Testis (tissue), 3 donors: Measurements from ENCODE around the gene NECTIN1. TPM values are rescaled to one million over a fixed set of nuclear protein-coding genes. Genes with fewer than 3 reads are reported as not detected.

Experiments used
- DNase-seq: peaks from one replicate; pipeline ENCODE4 v3.0.0-alpha.2; 2019
- H3K27ac ChIP-seq, 2 donors: fragments of 200-600 bp; sonication (generic); one replicate each; pipeline ENCODE4 v1.5.1; 2019
- H3K27me3 ChIP-seq: fragments of 200-600 bp; sonication (generic); one replicate; pipeline ENCODE4 v1.5.1; 2019
- H3K36me3 ChIP-seq: fragments of 200-600 bp; sonication (generic); one replicate; pipeline ENCODE4 v1.5.1; 2017; ENCODE audit warnings: low read depth; ENCODE audit errors: missing control alignments
- H3K4me1 ChIP-seq: fragments of 200-600 bp; sonication (generic); one replicate; pipeline ENCODE4 v1.5.1; 2019
- H3K4me3 ChIP-seq, 2 donors: fragments of 200-600 bp; sonication (generic); one replicate each; pipeline ENCODE4 v1.5.1; 2017 to 2019
- H3K9me3 ChIP-seq: fragments of 200-600 bp; sonication (generic); one replicate; pipeline ENCODE4 v1.5.1; 2017
- CTCF ChIP-seq, 3 experiments: fragments of 450-650 bp in 2 of 3; fragments of 200-600 bp in 1 of 3; sonication (generic) in 1 of 3; IDR thresholded peaks; one replicate each; pipeline ENCODE4 v1.5.1; 2016 to 2019; ENCODE audit warnings: antibody characterized with exemption in 3 of 3, mild to moderate bottlenecking in 2 of 3, moderate library complexity in 1 of 3
- POLR2A ChIP-seq: fragments of 450-650 bp; IDR thresholded peaks from one replicate; pipeline ENCODE4 v1.6.1; 2017; ENCODE audit warnings: antibody characterized with exemption, mild to moderate bottlenecking, moderate library complexity
- WGBS, 2 donors: methylation state at CpG; one replicate each; pipeline ENCODE4 v1.1.5; 2018; 5-methylcytosine and 5-hydroxymethylcytosine counted together
- intact Hi-C: fragments of 100-400 bp; cut with DNase I; formaldehyde crosslinking; loops from one replicate; pipeline ENCODE4 v1.15.1; 2023; ENCODE audit warnings: low total_unique reads
- polyA plus RNA-seq: library from polyadenylated mRNA; stranded (reverse); fragments of 350-450 nt; fragmentation: Illumina TruSeq; extraction: RNeasy Lipid Tissue Mini Kit (QIAGEN cat#74804); gene quantifications from one replicate; pipeline ENCODE4 v1.2.3, GENCODE V29; 2014; ENCODE audit warnings: low read depth, low replicate concordance; ENCODE audit not compliant: insufficient read depth
- total RNA-seq, 2 donors: library from RNA; depleted of rRNA; stranded (reverse); fragments of >200 nt; gene quantifications; one replicate each; pipeline ENCODE4 v1.2.3, GENCODE V29; 2016

NECTIN1 gene
- total and polyA plus RNA-seq, 3 donors from 2014 or later: 5.2 to 5.4 (median 5.2) TPM

- TF ChIP-seq CTCF (IDR thresholded peaks at IDR 0.05) (no peak), POLR2A (no peak)
- H3K4me3 ChIP-seq: no peak overlapping the region
- 89 to 91% methylated on average over 10 of the region's 10 CpGs for WGBS, 2 donors
- no peak overlapping the region for H3K27ac ChIP-seq
- intact Hi-C loops: loop anchor here (10.0 kb wide), 1 partner anchor 449 kb away; no protein-coding TSS in a partner anchor
- H3K36me3 ChIP-seq: no peaks in the 10 kb centered on the region
- no peak for DNase-seq
- H3K9me3 ChIP-seq: no peaks in the 10 kb centered on the region
- no peaks in the 10 kb centered on the region for H3K27me3 ChIP-seq
- H3K4me1 ChIP-seq: peaks cover 2% of the 10 kb centered on the region
These were observed 62.9 kb downstream of the NECTIN1 start for GRCh38 chr11:119666061-119666460.

GRCh38 chr11:119664701-119665420 lies 64.1 kb downstream of the NECTIN1 start:
- intact Hi-C loops: loop anchor here (10.0 kb wide), 1 partner anchor 450 kb away; no protein-coding TSS in a partner anchor
- Histone ChIP-seq H3K9me3 (no peaks in the 10 kb centered on the region), H3K27ac (no peak overlapping the region), H3K27me3 (no peaks in the 10 kb centered on the region), H3K4me1 (no peaks in the 10 kb centered on the region), H3K4me3 (no peak overlapping the region), H3K36me3 (no peaks in the 10 kb centered on the region)
- no peak for DNase-seq
- WGBS, 2 donors: 81 to 85% methylated on average over 28 to 44 of the region's 44 CpGs
- TF ChIP-seq CTCF (IDR thresholded peaks at IDR 0.05) (no peak), POLR2A (no peak)

GRCh38 chr11:119664063-119664572 lies 64.9 kb downstream of the NECTIN1 start:
- intact Hi-C loops: loop anchor here (10.0 kb wide), 1 partner anchor 451 kb away; no protein-coding TSS in a partner anchor
- H3K4me3 ChIP-seq: no peak overlapping the region
- H3K9me3 ChIP-seq: no peaks in the 10 kb centered on the region
- 75 to 77% methylated on average over 5 to 9 of the region's 9 CpGs for WGBS, 2 donors
- no peaks in the 10 kb centered on the region for H3K27me3 ChIP-seq
- no peaks in the 10 kb centered on the region for H3K4me1 ChIP-seq
- H3K27ac ChIP-seq: no peak overlapping the region
- no peak for DNase-seq
- no peaks in the 10 kb centered on the region for H3K36me3 ChIP-seq
- TF ChIP-seq POLR2A (no peak), CTCF (IDR thresholded peaks at IDR 0.05) (no peak)

GRCh38 chr11:119663279-119663678 lies 65.7 kb downstream of the NECTIN1 start:
- intact Hi-C loops: loop anchor here (10.0 kb wide), 1 partner anchor 452 kb away; no protein-coding TSS in a partner anchor
- no peaks in the 10 kb centered on the region for H3K36me3 ChIP-seq
- H3K27ac ChIP-seq: no peak overlapping the region
- no peak overlapping the region for H3K4me3 ChIP-seq
- H3K27me3 ChIP-seq: no peaks in the 10 kb centered on the region
- H3K9me3 ChIP-seq: no peaks in the 10 kb centered on the region
- H3K4me1 ChIP-seq: no peaks in the 10 kb centered on the region
- TF ChIP-seq CTCF (IDR thresholded peaks at IDR 0.05) (no peak), POLR2A (no peak)
- DNase-seq: no peak
- WGBS, 2 donors: 70 to 82% methylated on average over 4 of the region's 4 CpGs
